ENCODE results near the gene SLC26A9. TPM values are rescaled to one million over a fixed set of nuclear protein-coding genes. Genes with fewer than 3 reads are reported as not detected.

SLC26A9 gene
- total RNA-seq, 1 experiment from 2014 or later: 1.0 TPM

GRCh38 chr1:205930799-205931281, 12.4 kb downstream of the SLC26A9 start:
- POLR2A ChIA-PET (ENCODE audit: unreplicated experiment): no interaction called here
- CTCF ChIA-PET: no interaction called here
- no peak for DNase-seq
- intact Hi-C loops (cut with micrococcal nuclease; ENCODE audit: unreplicated experiment): no loop called here
- Histone ChIP-seq H3K4me3 (no peak overlapping the region), H3K79me2 (ENCODE audit: low read depth) (no peaks in the 10 kb centered on the region), H3K4me1 (replicated peaks; ENCODE audit: insufficient read depth) (peaks cover 47% of the 10 kb centered on the region), H3K27me3 (ENCODE audit: insufficient read depth, low read depth) (no peaks in the 10 kb centered on the region), H3K27ac (no peak overlapping the region), H3K4me2 (no peak overlapping the region), H2AFZ (no peak overlapping the region), H4K20me1 (ENCODE audit: insufficient read depth) (no peaks in the 10 kb centered on the region), H3K9me3 (ENCODE audit: insufficient read depth, low read depth) (no peaks in the 10 kb centered on the region), H3F3A (ENCODE audit: insufficient read depth, low read depth) (peaks cover 35% of the 10 kb centered on the region), H3K9me2 (ENCODE audit: insufficient read depth) (0 out of 2 replicates have a peak, but pooled peaks cover 5% of the 10 kb centered on the region), H3K36me3 (ENCODE audit: low read depth) (no peaks in the 10 kb centered on the region)
- no peak for TF ChIP-seq CTCF (conservative IDR thresholded peaks at IDR 0.05)
- TF ChIP-seq EZH2 (IDR thresholded peaks at IDR 0.05; ENCODE audit: low read depth): no peak
- BruUV-seq (replicated peaks): no TSS peak

- Histone ChIP-seq H3K27ac (no peak overlapping the region), H3K4me3 (no peak overlapping the region), H3K79me2 (ENCODE audit: low read depth) (no peaks in the 10 kb centered on the region), H3K4me2 (no peak overlapping the region), H3K4me1 (replicated peaks; ENCODE audit: insufficient read depth) (peaks cover 42% of the 10 kb centered on the region), H3K36me3 (ENCODE audit: low read depth) (no peaks in the 10 kb centered on the region), H4K20me1 (ENCODE audit: insufficient read depth) (no peaks in the 10 kb centered on the region), H2AFZ (no peak overlapping the region), H3K27me3 (ENCODE audit: insufficient read depth, low read depth) (no peaks in the 10 kb centered on the region), H3F3A (ENCODE audit: insufficient read depth, low read depth) (peaks cover 32% of the 10 kb centered on the region), H3K9me2 (ENCODE audit: insufficient read depth) (0 out of 2 replicates have a peak, but pooled peaks cover 5% of the 10 kb centered on the region), H3K9me3 (ENCODE audit: insufficient read depth, low read depth) (no peaks in the 10 kb centered on the region)
- DNase-seq: no peak
- BruUV-seq (replicated peaks): no TSS peak
- POLR2A ChIA-PET (ENCODE audit: unreplicated experiment): no interaction called here
- no peak for TF ChIP-seq CTCF (conservative IDR thresholded peaks at IDR 0.05)
- no peak for TF ChIP-seq EZH2 (IDR thresholded peaks at IDR 0.05; ENCODE audit: low read depth)
- intact Hi-C loops (cut with micrococcal nuclease; ENCODE audit: unreplicated experiment): no loop called here
- CTCF ChIA-PET: no interaction called here
These were observed 13.1 kb downstream of the SLC26A9 start for GRCh38 chr1:205930195-205930577.

GRCh38 chr1:205929496-205930194, 13.6 kb downstream of the SLC26A9 start:
- intact Hi-C loops (cut with micrococcal nuclease; ENCODE audit: unreplicated experiment): no loop called here
- Histone ChIP-seq H3K4me3 (no peak overlapping the region), H2AFZ (no peak overlapping the region), H3K79me2 (ENCODE audit: low read depth) (no peaks in the 10 kb centered on the region), H3K36me3 (ENCODE audit: low read depth) (no peaks in the 10 kb centered on the region), H3K9me3 (ENCODE audit: insufficient read depth, low read depth) (no peaks in the 10 kb centered on the region), H4K20me1 (ENCODE audit: insufficient read depth) (no peaks in the 10 kb centered on the region), H3K27me3 (ENCODE audit: insufficient read depth, low read depth) (no peaks in the 10 kb centered on the region), H3K27ac (no peak overlapping the region), H3K4me2 (no peak overlapping the region), H3K4me1 (replicated peaks; ENCODE audit: insufficient read depth) (peaks cover 37% of the 10 kb centered on the region), H3K9me2 (ENCODE audit: insufficient read depth) (0 out of 2 replicates have a peak, but pooled peaks cover 5% of the 10 kb centered on the region), H3F3A (ENCODE audit: insufficient read depth, low read depth) (peaks cover 26% of the 10 kb centered on the region)
- TF ChIP-seq EZH2 (IDR thresholded peaks at IDR 0.05; ENCODE audit: low read depth) (no peak), CTCF (conservative IDR thresholded peaks at IDR 0.05) (no peak)
- no peak for DNase-seq
- BruUV-seq (replicated peaks): no TSS peak
- POLR2A ChIA-PET (ENCODE audit: unreplicated experiment): no interaction called here
- CTCF ChIA-PET: no interaction called here
